ENCODE measurements around the gene THRAP3. TPM values are rescaled to one million over a fixed set of nuclear protein-coding genes. Genes with fewer than 3 reads are reported as not detected.

Gene THRAP3
- total RNA-seq, 5 donors from 2014 or later (not counting 1 experiment from before 2014, with no cell fraction given) = 75.2 to 111 (median 101) TPM

DNA sequence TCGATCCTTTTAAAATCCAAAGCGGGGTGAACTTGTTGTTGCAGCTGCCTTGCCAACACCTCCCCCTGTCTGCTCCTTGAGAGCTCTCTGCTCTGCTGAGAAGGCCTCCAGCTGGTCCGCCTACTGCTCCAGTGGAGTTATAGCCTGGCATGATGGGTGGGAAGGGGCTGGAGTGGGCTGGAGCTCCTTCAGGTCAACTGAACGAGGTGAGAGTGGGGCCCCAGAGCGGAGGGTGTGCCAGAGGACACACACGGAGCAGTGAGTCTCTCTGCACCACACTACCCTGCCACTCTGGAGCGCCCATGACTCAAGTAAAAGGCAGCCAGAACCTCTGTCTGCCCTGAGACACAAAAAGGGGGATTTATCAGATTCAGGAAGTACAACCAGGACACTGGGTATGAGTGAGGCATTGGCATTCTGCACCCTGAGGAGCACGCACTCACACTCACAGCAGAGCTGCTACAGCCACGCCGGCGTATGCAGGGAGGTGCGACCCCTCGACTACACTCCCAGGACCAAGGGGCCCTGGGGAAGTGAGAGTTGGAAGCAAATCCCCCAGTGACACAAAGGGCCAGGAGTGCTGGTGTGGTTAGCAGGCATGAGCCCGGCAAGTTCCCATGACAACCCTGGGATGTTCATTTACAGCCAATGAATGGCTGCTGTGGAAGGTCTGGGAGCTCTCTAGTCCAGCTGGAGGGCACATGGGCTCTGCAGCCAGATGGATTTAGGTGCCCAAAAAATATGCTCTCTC is 127.2 kb downstream of the THRAP3 start:
- Histone ChIP-seq H3K27ac (ENCODE audit: low read length) (peak overlapping the region; percentile 8), H3K4me1 (ENCODE audit: control insufficient read depth in 1 of 2, extremely low read depth in 1 of 2, insufficient read depth in 2 of 2, low read length in 2 of 2) (peaks cover 2 to 29% of the 10 kb centered on the region in 2 experiments), H3K9me3 (no peaks in the 10 kb centered on the region), H3K36me3 (ENCODE audit: control insufficient read depth in 2 of 2, extremely low read depth in 1 of 2, insufficient read depth in 1 of 2, low read length in 1 of 2) (peaks cover 17 to 58% of the 10 kb centered on the region in 2 donors), H3K4me3 (ENCODE audit: control insufficient read depth in 1 of 2, extremely low read depth in 1 of 2, low read length in 1 of 2) (no peak overlapping the region), H3K27me3 (replicated peaks in 1 of 2; ENCODE audit: control insufficient read depth in 2 of 2, extremely low read depth in 1 of 2, insufficient read depth in 2 of 2, low read length in 1 of 2) (no peaks in the 10 kb centered on the region)
- ChIA-PET POLR2A (interaction anchor here (0.5 to 1.2 kb wide), 2 partner anchors 46 to 557 kb away, joined by 3 read pairs; partner anchors contain the start of gene LSM10 (in 1 of the 2)), CTCF (interaction anchor here (1.8 to 2.3 kb wide), 3 partner anchors 16 to 17 kb away, joined by 6 to 12 read pairs (median 7); no protein-coding TSS in a partner anchor)
- H3K4me3 Mint-ChIP-seq = peak overlapping the region in 1 of 3 donors; percentile 61
- peak overlapping the region; percentile 88 to 91 for H3K27ac Mint-ChIP-seq
- H3K9me3 Mint-ChIP-seq = no peaks in the 10 kb centered on the region
- H3K4me1 Mint-ChIP-seq = peaks cover 16 to 29% (median 24%) of the 10 kb centered on the region in 3 donors
- no peaks in the 10 kb centered on the region for H3K27me3 Mint-ChIP-seq
- WGBS (ENCODE audit: insufficient coverage) = 100% methylated on average over 1 of the region's 14 CpGs
- peaks cover 43% of the 10 kb centered on the region for H3K36me3 Mint-ChIP-seq
- no peak for DNase-seq
- peak in 2 of 4 experiments; percentile 12 to 16 for ATAC-seq (replicated peaks in 1 of 4)

DNA sequence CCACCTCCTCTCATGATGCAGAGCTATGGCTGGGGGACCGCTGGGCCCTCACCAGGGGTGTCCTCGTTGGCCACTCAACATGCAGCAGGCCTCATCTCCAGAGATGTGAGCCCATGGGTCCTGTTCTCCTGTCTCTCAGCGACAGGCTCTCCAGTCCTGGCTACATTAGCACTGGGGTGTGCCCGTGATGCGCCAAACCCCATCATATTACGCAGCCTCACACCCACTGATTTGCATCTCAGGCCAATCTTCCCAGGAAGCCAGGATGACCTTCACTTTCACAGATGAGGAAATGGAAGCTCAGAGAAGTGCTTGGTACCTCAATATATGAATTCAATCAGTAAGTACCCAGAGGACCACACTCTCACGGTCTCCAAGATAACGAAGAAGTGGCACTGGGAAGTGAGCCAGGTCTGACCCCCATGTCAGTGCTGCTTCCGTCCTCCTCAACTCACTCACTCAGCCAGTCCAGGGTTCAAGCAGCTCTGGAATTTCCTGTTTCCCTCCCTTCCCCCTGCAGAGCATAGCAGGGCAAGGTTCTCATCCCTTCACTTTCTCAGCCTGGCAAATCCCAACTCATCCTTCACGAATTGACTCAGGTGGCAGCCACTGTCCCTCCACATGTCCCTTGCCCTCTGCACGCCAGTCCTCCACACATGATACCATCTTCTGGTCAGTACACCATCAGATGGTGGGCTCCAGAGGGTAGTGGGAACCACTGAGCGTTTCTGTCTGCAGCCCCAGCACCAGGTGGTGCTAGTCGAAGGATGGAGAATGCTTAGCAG is 128.1 kb downstream of the THRAP3 start:
- H3K36me3 ChIP-seq (ENCODE audit: control insufficient read depth in 2 of 2, extremely low read depth in 1 of 2, insufficient read depth in 1 of 2, low read length in 1 of 2) = peaks cover 17 to 57% of the 10 kb centered on the region in 2 donors
- WGBS (ENCODE audit: insufficient coverage) = 94% methylated on average over 11 of the region's 13 CpGs
- H3K9me3 Mint-ChIP-seq = no peaks in the 10 kb centered on the region
- H3K4me3 Mint-ChIP-seq = no peak overlapping the region
- ChIA-PET CTCF (interaction anchor here in 1 of 2 donors (2.3 kb wide), 1 partner anchor 16 kb away, joined by 12 read pairs; no protein-coding TSS in a partner anchor), POLR2A (interaction anchor here in 1 of 2 donors (0.5 kb wide), 1 partner anchor 558 kb away, joined by 3 read pairs; no protein-coding TSS in a partner anchor)
- peaks cover 43% of the 10 kb centered on the region for H3K36me3 Mint-ChIP-seq
- H3K4me1 Mint-ChIP-seq = peaks cover 16 to 29% (median 24%) of the 10 kb centered on the region in 3 donors
- no peak for ATAC-seq (replicated peaks in 1 of 4)
- H3K27me3 Mint-ChIP-seq = no peaks in the 10 kb centered on the region
- no peak for DNase-seq
- no peak overlapping the region for H3K27ac ChIP-seq (ENCODE audit: low read length)
- no peak overlapping the region for H3K4me3 ChIP-seq (ENCODE audit: control insufficient read depth in 1 of 2, extremely low read depth in 1 of 2, low read length in 1 of 2)
- H3K27me3 ChIP-seq (replicated peaks in 1 of 2; ENCODE audit: control insufficient read depth in 2 of 2, extremely low read depth in 1 of 2, insufficient read depth in 2 of 2, low read length in 1 of 2) = no peaks in the 10 kb centered on the region
- H3K4me1 ChIP-seq (ENCODE audit: control insufficient read depth in 1 of 2, extremely low read depth in 1 of 2, insufficient read depth in 2 of 2, low read length in 2 of 2) = peaks cover 2 to 29% of the 10 kb centered on the region in 2 experiments
- no peaks in the 10 kb centered on the region for H3K9me3 ChIP-seq
- peak overlapping the region; percentile 12 to 69 for H3K27ac Mint-ChIP-seq

DNA sequence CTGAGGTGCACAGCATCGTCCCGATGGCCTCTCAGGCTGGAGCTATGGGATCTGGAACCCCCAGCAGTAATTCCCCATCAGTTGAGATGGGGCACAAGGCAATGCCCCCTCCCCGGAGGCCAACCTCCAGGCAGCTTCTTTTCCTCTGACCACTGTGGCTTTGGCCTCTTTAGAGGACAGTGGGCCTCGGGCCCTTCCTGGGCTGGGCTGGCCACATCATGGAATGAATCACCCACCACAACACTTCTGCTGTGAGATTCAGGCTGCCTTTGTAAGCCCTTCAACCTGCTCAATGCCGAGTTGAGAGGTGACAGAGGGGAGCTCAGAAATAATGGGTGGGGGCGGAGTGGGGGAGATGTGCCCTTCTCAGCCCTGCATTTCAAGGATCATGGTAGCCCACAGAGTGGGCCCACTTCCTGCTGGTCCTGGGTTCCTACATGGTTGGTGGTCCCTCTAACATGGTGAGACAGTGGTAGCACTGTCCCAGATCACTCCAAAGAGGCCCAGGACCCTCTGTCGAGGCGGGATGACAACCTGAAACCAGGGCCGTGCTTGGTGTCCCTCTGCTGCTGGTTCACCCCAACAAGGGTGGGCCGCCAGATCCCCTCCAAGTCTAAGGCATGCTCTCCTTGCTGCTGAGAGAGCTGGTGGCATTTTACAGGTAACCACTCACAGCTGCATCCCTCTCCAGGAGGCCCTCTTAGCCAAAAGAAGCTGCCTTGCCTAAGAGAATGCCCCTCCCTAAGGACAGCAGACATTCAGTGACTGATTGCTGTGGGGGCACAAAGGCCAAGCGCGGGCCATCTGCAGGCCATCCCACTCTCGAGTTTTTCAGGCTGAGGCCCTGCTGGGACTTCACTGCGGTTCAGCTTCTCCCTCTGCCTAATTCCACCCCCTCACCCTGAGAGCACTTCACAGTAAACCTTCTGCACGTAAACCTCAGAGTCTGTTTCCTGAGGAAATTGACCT is 129.0 kb downstream of the THRAP3 start:
- peaks cover 20 to 56% of the 10 kb centered on the region in 2 donors for H3K36me3 ChIP-seq (ENCODE audit: control insufficient read depth in 2 of 2, extremely low read depth in 1 of 2, insufficient read depth in 1 of 2, low read length in 1 of 2)
- peaks cover 2 to 29% of the 10 kb centered on the region in 2 experiments for H3K4me1 ChIP-seq (ENCODE audit: control insufficient read depth in 1 of 2, extremely low read depth in 1 of 2, insufficient read depth in 2 of 2, low read length in 2 of 2)
- no peak overlapping the region for H3K4me3 ChIP-seq (ENCODE audit: control insufficient read depth in 1 of 2, extremely low read depth in 1 of 2, low read length in 1 of 2)
- H3K9me3 ChIP-seq = no peaks in the 10 kb centered on the region
- CTCF ChIA-PET = interaction anchor here in 1 of 2 donors (0.6 to 0.7 kb wide), 2 partner anchors 14 to 44 kb away, joined by 3 read pairs; no protein-coding TSS in a partner anchor
- 89% methylated on average over 13 of the region's 15 CpGs for WGBS (ENCODE audit: insufficient coverage)
- DNase-seq (no peak), ATAC-seq (replicated peaks in 1 of 4) (no peak)
- H3K27me3 Mint-ChIP-seq = no peaks in the 10 kb centered on the region
- POLR2A ChIA-PET = no interaction called here
- no peak overlapping the region for H3K27ac ChIP-seq (ENCODE audit: low read length)
- H3K36me3 Mint-ChIP-seq = peaks cover 41% of the 10 kb centered on the region
- H3K4me3 Mint-ChIP-seq = no peak overlapping the region
- H3K9me3 Mint-ChIP-seq = no peaks in the 10 kb centered on the region
- H3K27me3 ChIP-seq (replicated peaks in 1 of 2; ENCODE audit: control insufficient read depth in 2 of 2, extremely low read depth in 1 of 2, insufficient read depth in 2 of 2, low read length in 1 of 2) = no peaks in the 10 kb centered on the region
- H3K27ac Mint-ChIP-seq = peak overlapping the region in 1 of 2 donors; percentile 12
- H3K4me1 Mint-ChIP-seq = peaks cover 16 to 32% (median 24%) of the 10 kb centered on the region in 3 donors

DNA sequence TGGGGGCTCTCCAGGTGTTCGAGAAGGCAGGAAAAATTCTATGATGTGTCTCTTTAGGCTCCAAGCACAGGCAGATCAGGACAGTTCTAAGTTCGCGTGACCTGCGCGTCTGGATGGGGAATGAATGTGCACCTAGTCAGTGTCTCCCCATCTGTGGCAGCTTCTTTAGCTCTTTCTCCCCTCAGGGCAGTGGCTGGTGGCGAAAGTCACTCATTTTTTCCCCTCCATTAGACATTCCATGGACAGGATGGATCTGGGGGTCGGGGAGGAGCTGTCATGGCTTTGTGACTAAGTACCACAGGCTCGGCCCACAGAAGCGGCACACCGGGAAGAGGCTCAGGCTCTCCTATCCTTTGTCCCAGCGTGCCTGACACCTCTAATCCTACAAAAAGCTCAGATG is 130.2 kb downstream of the THRAP3 start:
- no peak for DNase-seq
- 92% methylated on average over 8 of the region's 11 CpGs for WGBS (ENCODE audit: insufficient coverage)
- Histone ChIP-seq H3K27me3 (replicated peaks in 1 of 2; ENCODE audit: control insufficient read depth in 2 of 2, extremely low read depth in 1 of 2, insufficient read depth in 2 of 2, low read length in 1 of 2) (no peaks in the 10 kb centered on the region), H3K4me3 (ENCODE audit: control insufficient read depth in 1 of 2, extremely low read depth in 1 of 2, low read length in 1 of 2) (no peak overlapping the region), H3K36me3 (ENCODE audit: control insufficient read depth in 2 of 2, extremely low read depth in 1 of 2, insufficient read depth in 1 of 2, low read length in 1 of 2) (peaks cover 27 to 62% of the 10 kb centered on the region in 2 donors), H3K9me3 (no peaks in the 10 kb centered on the region), H3K4me1 (ENCODE audit: control insufficient read depth in 1 of 2, extremely low read depth in 1 of 2, insufficient read depth in 2 of 2, low read length in 2 of 2) (peaks cover 2 to 33% of the 10 kb centered on the region in 2 experiments), H3K27ac (ENCODE audit: low read length) (no peak overlapping the region)
- Mint-ChIP-seq H3K27ac (no peak overlapping the region), H3K4me3 (no peak overlapping the region), H3K27me3 (no peaks in the 10 kb centered on the region), H3K4me1 (peaks cover 17 to 38% (median 27%) of the 10 kb centered on the region in 3 donors), H3K36me3 (peaks cover 39% of the 10 kb centered on the region), H3K9me3 (no peaks in the 10 kb centered on the region)
- ChIA-PET CTCF (interaction anchor here in 1 of 2 donors (0.5 to 1.2 kb wide), 2 partner anchors 10 to 12 kb away, joined by 4 to 6 read pairs; no protein-coding TSS in a partner anchor), POLR2A (no interaction called here)
- no peak for ATAC-seq (replicated peaks in 1 of 4)

Other genes with a start within 250 kb of the THRAP3 start
- under 1 TPM in 1 of 5 donors, not detected in 4; 0.18 TPM for gene TEKT2, start 140.3 kb upstream of the THRAP3 start, total RNA-seq
- gene ADPRS, start 135.6 kb upstream of the THRAP3 start, total RNA-seq = 10 to 100 TPM; 19.0 to 30.2 (median 28.1) TPM
- gene COL8A2, start 99.2 kb upstream of the THRAP3 start, total RNA-seq = under 1 TPM in 4 of 5 donors, not detected in 1; 0.08 to 0.15 (median 0.09) TPM
- gene TRAPPC3, start 75.0 kb upstream of the THRAP3 start, total RNA-seq = 10 to 100 TPM; 42.3 to 48.2 (median 44.6) TPM
- gene MAP7D1, start 68.3 kb upstream of the THRAP3 start, total RNA-seq = 100 to 1,000 TPM; 157 to 295 (median 263) TPM
- 1 to 10 TPM; 2.2 to 3.7 (median 2.8) TPM for gene SH3D21, start 81.9 kb downstream of the THRAP3 start, total RNA-seq
- gene EVA1B, start 99.2 kb downstream of the THRAP3 start, total RNA-seq = 1 to 10 TPM; 2.0 to 8.1 (median 5.6) TPM
- gene STK40, start 161.5 kb downstream of the THRAP3 start, total RNA-seq = 10 to 100 TPM; 29.6 to 71.1 (median 56.7) TPM
- gene LSM10, start 173.5 kb downstream of the THRAP3 start, total RNA-seq = 10 to 100 TPM; 26.2 to 59.9 (median 55.4) TPM
- gene OSCP1, start 226.0 kb downstream of the THRAP3 start, total RNA-seq = 1 to 10 TPM in 1 of 5 donors, under 1 TPM in 4; 0.32 to 1.3 (median 0.68) TPM
- 10 to 100 TPM; 25.7 to 37.3 (median 34.9) TPM for gene MRPS15, start 239.9 kb downstream of the THRAP3 start, total RNA-seq